Calu3 (cell line): ENCODE data around the gene SEPTIN5. TPM values are rescaled to one million over a fixed set of nuclear protein-coding genes. Genes with fewer than 3 reads are reported as not detected.

Source experiments
- BruUV-seq: library from RNA; stranded (reverse); fragments of 400-500 nt; replicated peaks from 2 replicates; lab custom pipeline; 2021; lab: Mats Ljungman, UMichigan
- CTCF ChIA-PET: fragments of 300-600 bp; sonication (Branson Sonifier 250); formaldehyde crosslinking; loops from one replicate; lab custom pipeline; 2022; ENCODE audit warnings: antibody characterized with exemption; lab: Charles Lee
- DNase-seq: peaks from one replicate; pipeline ENCODE4 v3.0.0; 2022
- H3K27ac Mint-ChIP-seq: one replicate; pipeline ENCODE4 v1.8.0; 2022; ENCODE audit warnings: mixed read lengths; ENCODE audit not compliant: unreplicated experiment
- H3K27me3 Mint-ChIP-seq: one replicate; pipeline ENCODE4 v1.8.0; 2022; ENCODE audit warnings: mixed read lengths; ENCODE audit not compliant: unreplicated experiment
- H3K36me3 Mint-ChIP-seq: one replicate; pipeline ENCODE4 v1.8.0; 2022; ENCODE audit warnings: mild to moderate bottlenecking, moderate library complexity, mixed read lengths; ENCODE audit not compliant: insufficient read depth, unreplicated experiment
- H3K4me1 Mint-ChIP-seq: one replicate; pipeline ENCODE4 v1.8.0; 2022; ENCODE audit warnings: mild to moderate bottlenecking, low read depth, mixed read lengths; ENCODE audit not compliant: unreplicated experiment
- H3K4me3 Mint-ChIP-seq: one replicate; pipeline ENCODE4 v1.8.0; 2022; ENCODE audit warnings: mild to moderate bottlenecking, low read depth, moderate library complexity, mixed read lengths; ENCODE audit not compliant: unreplicated experiment
- H3K9me3 Mint-ChIP-seq: one replicate; pipeline ENCODE4 v1.8.0; 2022; ENCODE audit warnings: low read depth, mixed read lengths; ENCODE audit not compliant: unreplicated experiment
- intact Hi-C: fragments of 100-400 bp; cut with micrococcal nuclease; formaldehyde crosslinking; loops from one replicate; pipeline ENCODE4 v1.10.0; 2022; ENCODE audit not compliant: unreplicated experiment
- total RNA-seq: library from RNA; stranded (reverse); gene quantifications from 2 replicates; pipeline ENCODE4 v1.2.3, GENCODE V29; 2022
- TF ChIP-seq, protein P1 (sequence below): fragments of 200-600 bp; IDR thresholded peaks from one replicate; pipeline ENCODE4 v1.8.0; 2022; ENCODE audit warnings: antibody characterized with exemption; ENCODE audit not compliant: unreplicated experiment

The SEPTIN5 gene
- total RNA-seq, 1 experiment from 2014 or later: 3.3 TPM

DNA sequence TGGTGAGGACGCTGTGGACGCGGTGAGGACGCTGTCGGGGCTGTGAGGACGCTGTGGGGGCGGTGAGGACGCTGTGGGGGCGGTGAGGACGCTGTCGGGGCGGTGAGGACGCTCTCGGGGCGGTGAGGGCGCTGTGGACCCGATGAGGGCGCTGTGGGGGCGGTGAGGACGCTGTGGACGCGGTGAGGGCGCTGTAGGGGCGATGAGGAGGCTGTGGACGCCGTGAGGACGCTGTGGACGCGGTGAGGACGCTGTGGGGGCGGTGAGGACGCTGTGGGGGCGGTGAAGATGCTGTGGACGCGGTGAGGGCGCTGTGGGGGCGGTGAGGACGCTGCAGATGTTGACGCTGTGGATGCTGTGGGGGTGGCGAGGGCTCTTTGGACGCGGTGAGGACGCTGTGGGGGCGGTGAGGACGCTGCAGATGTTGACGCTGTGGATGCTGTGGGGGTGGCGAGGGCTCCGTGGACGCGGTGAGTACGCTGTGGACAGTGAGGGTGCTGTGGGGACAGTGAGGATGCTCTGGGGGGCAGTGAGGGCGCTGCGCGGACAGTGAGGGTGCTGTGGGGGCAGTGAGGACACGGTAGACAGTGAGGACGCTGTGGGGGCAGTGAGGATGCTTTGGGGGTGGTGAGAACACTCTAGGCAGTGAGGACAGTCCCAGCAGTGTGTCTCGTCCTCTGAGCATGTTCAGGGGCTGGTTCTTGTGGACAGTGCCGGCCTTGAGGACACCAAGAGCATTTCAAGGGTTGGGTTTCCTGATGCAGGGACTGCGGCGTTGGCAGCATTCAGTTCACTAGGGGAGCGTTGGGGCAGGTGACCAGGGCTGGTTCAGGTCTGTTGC is 13.2 kb downstream of the SEPTIN5 start:
- no TSS peak for BruUV-seq
- Mint-ChIP-seq H3K27me3 (peaks cover 81% of the 10 kb centered on the region), H3K9me3 (no peaks in the 10 kb centered on the region), H3K4me1 (peaks cover 9% of the 10 kb centered on the region), H3K27ac (no peak overlapping the region), H3K4me3 (no peak overlapping the region), H3K36me3 (peaks cover 22% of the 10 kb centered on the region)
- TF ChIP-seq, protein P1, sequence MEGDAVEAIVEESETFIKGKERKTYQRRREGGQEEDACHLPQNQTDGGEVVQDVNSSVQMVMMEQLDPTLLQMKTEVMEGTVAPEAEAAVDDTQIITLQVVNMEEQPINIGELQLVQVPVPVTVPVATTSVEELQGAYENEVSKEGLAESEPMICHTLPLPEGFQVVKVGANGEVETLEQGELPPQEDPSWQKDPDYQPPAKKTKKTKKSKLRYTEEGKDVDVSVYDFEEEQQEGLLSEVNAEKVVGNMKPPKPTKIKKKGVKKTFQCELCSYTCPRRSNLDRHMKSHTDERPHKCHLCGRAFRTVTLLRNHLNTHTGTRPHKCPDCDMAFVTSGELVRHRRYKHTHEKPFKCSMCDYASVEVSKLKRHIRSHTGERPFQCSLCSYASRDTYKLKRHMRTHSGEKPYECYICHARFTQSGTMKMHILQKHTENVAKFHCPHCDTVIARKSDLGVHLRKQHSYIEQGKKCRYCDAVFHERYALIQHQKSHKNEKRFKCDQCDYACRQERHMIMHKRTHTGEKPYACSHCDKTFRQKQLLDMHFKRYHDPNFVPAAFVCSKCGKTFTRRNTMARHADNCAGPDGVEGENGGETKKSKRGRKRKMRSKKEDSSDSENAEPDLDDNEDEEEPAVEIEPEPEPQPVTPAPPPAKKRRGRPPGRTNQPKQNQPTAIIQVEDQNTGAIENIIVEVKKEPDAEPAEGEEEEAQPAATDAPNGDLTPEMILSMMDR: no peak
- intact Hi-C loops: no loop called here
- CTCF ChIA-PET: no interaction called here
- DNase-seq: no peak

DNA sequence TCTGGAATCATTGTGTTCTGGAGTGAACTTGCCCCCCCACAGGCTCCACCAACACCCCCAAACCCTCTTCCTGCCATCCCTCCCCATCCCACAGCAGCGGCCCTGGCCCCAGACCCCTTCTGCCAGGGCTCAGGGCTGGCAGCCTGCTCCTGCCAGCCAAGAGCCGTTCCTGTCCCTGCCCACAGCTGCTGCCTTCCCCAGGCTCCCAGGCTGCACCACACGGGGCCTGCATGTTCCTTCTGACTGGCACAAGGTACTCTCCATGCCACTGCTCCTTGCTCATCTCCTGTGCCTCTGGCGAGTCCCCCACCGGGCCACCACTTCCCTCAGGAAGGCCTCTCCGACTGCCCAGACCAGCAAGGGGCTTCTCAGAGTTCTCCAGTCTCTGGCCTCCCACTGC is 14.0 kb downstream of the SEPTIN5 start:
- peaks cover 81% of the 10 kb centered on the region for H3K27me3 Mint-ChIP-seq
- no peaks in the 10 kb centered on the region for H3K9me3 Mint-ChIP-seq
- peaks cover 3% of the 10 kb centered on the region for H3K4me1 Mint-ChIP-seq
- TF ChIP-seq, protein P1: no peak
- no peak overlapping the region for H3K27ac Mint-ChIP-seq
- no peak for DNase-seq
- H3K4me3 Mint-ChIP-seq: no peak overlapping the region
- intact Hi-C loops: no loop called here
- peaks cover 18% of the 10 kb centered on the region for H3K36me3 Mint-ChIP-seq
- no TSS peak for BruUV-seq
- CTCF ChIA-PET: no interaction called here

DNA sequence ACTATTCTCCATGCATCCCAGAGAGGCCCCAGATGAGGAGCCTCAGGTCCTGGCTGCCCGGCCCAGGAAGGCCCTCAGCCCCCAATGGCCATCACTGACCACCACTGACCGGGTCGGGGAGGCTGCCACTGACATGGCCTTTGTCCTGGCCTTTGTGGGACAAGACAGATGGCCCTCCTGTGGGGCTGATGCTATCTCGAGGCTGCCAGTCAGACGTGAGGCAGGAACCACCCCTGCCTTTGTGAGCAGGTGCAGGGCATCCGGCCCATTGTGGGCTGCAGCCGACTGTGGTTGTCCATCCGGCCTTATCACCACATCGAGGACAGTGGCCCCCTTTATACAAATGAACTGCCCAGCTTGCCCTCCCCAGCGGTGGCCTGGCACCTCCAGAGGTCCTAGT is 14.5 kb downstream of the SEPTIN5 start:
- CTCF ChIA-PET: no interaction called here
- Mint-ChIP-seq H3K27me3 (peaks cover 81% of the 10 kb centered on the region), H3K4me1 (no peaks in the 10 kb centered on the region), H3K4me3 (no peak overlapping the region), H3K27ac (no peak overlapping the region), H3K36me3 (peaks cover 15% of the 10 kb centered on the region), H3K9me3 (no peaks in the 10 kb centered on the region)
- TF ChIP-seq, protein P1: no peak
- DNase-seq: no peak
- intact Hi-C loops: no loop called here
- BruUV-seq: no TSS peak

DNA sequence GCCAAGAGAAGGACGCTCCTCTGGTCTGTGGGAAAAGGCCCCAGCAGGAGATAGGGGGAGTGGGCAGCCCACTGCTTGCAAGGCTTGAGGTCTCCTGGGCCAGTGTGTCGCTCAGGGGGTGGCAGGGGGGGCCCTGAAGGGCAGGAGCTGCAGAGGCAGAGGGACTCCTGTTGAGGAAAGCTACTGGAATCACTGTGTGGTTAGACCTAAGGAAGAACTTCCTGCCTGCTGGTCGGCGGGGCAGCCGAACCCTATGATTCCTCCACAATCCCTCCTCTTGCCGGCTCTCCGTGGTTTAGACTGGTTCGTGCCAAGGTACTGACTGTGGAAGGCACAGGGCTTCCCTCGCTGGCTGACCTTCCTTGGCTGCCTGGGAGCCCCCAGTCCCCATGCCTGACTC is 15.2 kb downstream of the SEPTIN5 start:
- Mint-ChIP-seq H3K36me3 (peaks cover 11% of the 10 kb centered on the region), H3K9me3 (no peaks in the 10 kb centered on the region), H3K4me3 (no peak overlapping the region), H3K27me3 (peaks cover 79% of the 10 kb centered on the region), H3K4me1 (no peaks in the 10 kb centered on the region), H3K27ac (no peak overlapping the region)
- intact Hi-C loops: no loop called here
- BruUV-seq: no TSS peak
- TF ChIP-seq, protein P1: no peak
- CTCF ChIA-PET: no interaction called here
- DNase-seq: no peak
